WERI-Rb-1 (cell line): ENCODE data around the gene LENG8.
"Not testable (repeated sequence)": the region's sequence is repeated elsewhere in the genome, so short reads cannot be mapped to it uniquely, and the experiment has no call there.

Experiments
- DNase-seq: peaks from one replicate; pipeline ENCODE4 v3.0.0-alpha.2; 2020
- H3K27ac ChIP-seq: fragments of 250-450 bp; sonication (Bioruptor Pico); 2 replicates; pipeline ENCODE4 v1.5.1; 2020; ENCODE audit warnings: mild to moderate bottlenecking, moderate library complexity
- H3K27me3 ChIP-seq: fragments of 250-450 bp; sonication (Bioruptor Pico); 2 replicates; pipeline ENCODE4 v1.5.1; 2021; ENCODE audit warnings: mild to moderate bottlenecking, low read depth, moderate library complexity; ENCODE audit not compliant: insufficient read depth, severe bottlenecking
- H3K36me3 ChIP-seq: fragments of 250-450 bp; sonication (Bioruptor Pico); 2 replicates; pipeline ENCODE4 v1.5.1; 2020; ENCODE audit warnings: mild to moderate bottlenecking, moderate library complexity
- H3K4me3 ChIP-seq: 2 replicates; pipeline ENCODE4 v1.5.1; 2011; ENCODE audit warnings: low read depth, mild to moderate bottlenecking, control low read depth, low read length
- H3K9me3 ChIP-seq: fragments of 250-450 bp; sonication (Bioruptor Pico); 2 replicates; pipeline ENCODE4 v1.5.1; 2021; ENCODE audit warnings: mild to moderate bottlenecking, moderate library complexity; ENCODE audit not compliant: severe bottlenecking
- TF ChIP-seq, protein P1 (sequence below): IDR thresholded peaks from 2 replicates; pipeline ENCODE4 v1.5.1; 2011; ENCODE audit warnings: low read depth, mild to moderate bottlenecking, control low read depth, inconsistent platforms, low read length

The LENG8 gene

DNA sequence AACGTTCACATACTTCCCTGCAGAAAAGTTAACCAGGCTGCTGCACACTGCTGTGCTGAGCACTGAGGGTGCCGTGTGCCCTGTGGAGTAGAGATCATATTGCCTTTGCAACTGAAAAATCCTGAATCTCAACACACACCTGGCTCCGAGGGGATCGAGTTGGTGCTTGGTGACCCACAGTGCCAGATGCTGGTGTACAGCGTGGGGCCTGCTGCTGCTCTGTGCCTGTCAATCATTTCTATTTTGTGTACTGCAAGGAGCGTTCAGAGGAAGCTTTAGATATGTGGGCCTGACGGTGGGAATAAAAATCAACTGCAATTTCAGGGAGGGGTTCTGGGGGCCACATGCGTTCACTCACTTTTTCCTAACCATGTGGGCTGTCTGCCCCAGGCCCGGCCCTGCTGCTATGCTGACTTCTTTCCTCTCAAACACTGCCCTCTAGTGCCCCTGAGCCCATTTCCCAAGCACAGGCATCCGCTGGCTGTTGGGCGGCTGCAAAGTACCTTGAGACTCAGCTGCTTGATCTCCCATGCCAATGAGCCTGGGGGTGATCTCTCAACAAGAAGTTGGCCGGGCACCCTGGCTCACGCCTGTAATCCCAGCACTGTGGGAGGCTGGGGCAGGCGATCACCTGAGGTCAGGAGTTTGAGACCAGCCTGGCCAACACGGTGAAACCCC, 9.7 kb upstream of the LENG8 start:
- DNase-seq = peak; percentile 69
- no peak overlapping the region for H3K4me3 ChIP-seq
- H3K27ac ChIP-seq = no peak overlapping the region
- TF ChIP-seq, protein P1, sequence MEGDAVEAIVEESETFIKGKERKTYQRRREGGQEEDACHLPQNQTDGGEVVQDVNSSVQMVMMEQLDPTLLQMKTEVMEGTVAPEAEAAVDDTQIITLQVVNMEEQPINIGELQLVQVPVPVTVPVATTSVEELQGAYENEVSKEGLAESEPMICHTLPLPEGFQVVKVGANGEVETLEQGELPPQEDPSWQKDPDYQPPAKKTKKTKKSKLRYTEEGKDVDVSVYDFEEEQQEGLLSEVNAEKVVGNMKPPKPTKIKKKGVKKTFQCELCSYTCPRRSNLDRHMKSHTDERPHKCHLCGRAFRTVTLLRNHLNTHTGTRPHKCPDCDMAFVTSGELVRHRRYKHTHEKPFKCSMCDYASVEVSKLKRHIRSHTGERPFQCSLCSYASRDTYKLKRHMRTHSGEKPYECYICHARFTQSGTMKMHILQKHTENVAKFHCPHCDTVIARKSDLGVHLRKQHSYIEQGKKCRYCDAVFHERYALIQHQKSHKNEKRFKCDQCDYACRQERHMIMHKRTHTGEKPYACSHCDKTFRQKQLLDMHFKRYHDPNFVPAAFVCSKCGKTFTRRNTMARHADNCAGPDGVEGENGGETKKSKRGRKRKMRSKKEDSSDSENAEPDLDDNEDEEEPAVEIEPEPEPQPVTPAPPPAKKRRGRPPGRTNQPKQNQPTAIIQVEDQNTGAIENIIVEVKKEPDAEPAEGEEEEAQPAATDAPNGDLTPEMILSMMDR = peak; percentile 68
- H3K27me3 ChIP-seq = no peaks in the 10 kb centered on the region
- peaks cover 9% of the 10 kb centered on the region for H3K36me3 ChIP-seq
- no peaks in the 10 kb centered on the region for H3K9me3 ChIP-seq

DNA sequence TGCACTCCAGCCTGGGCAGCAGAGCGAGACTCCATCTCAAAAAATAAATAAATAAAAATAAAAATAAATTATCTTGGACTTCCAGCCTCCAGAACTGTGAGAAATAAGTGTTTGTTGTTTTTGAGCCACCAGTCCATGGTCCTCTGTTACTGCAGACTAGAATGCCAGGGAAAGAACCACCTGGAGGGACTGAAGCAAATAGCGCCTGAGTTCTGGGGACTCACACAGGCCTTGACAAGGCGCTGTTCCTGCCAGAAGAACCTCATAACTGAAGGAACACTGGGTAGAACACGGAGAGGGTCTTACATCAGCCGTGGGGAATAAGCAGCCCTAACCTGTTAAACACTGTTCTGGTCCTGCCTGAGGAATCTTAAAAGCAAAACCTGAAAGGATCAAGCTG, 8.4 kb upstream of the LENG8 start:
- peaks cover 11% of the 10 kb centered on the region for H3K36me3 ChIP-seq
- TF ChIP-seq, protein P1 = no peak
- no peaks in the 10 kb centered on the region for H3K27me3 ChIP-seq
- no peaks in the 10 kb centered on the region for H3K9me3 ChIP-seq
- no peak overlapping the region for H3K27ac ChIP-seq
- H3K4me3 ChIP-seq = no peak overlapping the region
- no peak for DNase-seq

GRCh38 chr19:54444737-54445136, 4.3 kb upstream of the LENG8 start:
- Histone ChIP-seq H3K27me3 (no peaks in the 10 kb centered on the region), H3K36me3 (peaks cover 22% of the 10 kb centered on the region), H3K27ac (no peak overlapping the region), H3K4me3 (no peak overlapping the region), H3K9me3 (no peaks in the 10 kb centered on the region)
- DNase-seq = no peak
- TF ChIP-seq, protein P1 = no peak

DNA sequence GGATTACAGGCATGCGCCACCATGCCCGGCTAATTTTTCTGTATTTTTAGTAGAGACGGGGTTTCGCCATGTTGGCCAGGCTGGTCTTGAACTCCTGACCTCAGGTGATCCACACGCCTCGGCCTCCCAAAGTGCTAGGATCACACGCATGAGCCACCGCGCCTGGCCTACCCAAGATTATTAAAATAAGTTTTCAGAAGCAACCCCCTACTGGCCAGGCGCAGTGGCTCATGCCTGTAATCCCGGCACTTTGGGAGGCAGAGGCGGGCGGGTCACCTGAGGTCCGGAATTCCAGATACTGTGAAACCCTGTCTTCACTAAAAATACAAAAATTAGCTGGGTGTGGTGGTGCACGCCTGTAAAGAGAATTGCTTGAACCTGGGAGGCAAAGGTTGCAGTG, 2.6 kb upstream of the LENG8 start:
- H3K36me3 ChIP-seq = peaks cover 34% of the 10 kb centered on the region
- H3K27ac ChIP-seq, DNase-seq, H3K27me3 ChIP-seq, H3K9me3 ChIP-seq, H3K4me3 ChIP-seq: not testable (repeated sequence)

- Histone ChIP-seq H3K27ac (peak overlapping the region; percentile 98), H3K9me3 (no peaks in the 10 kb centered on the region), H3K27me3 (no peaks in the 10 kb centered on the region), H3K4me3 (peak overlapping the region; percentile 68), H3K36me3 (peaks cover 52% of the 10 kb centered on the region)
- TF ChIP-seq, protein P1 = no peak
- peak; percentile 47 for DNase-seq
Observed at GRCh38 chr19:54448040-54448773, 792 bp upstream of the LENG8 start.

- no peaks in the 10 kb centered on the region for H3K27me3 ChIP-seq
- peaks cover 62% of the 10 kb centered on the region for H3K36me3 ChIP-seq
- H3K27ac ChIP-seq = peak overlapping the region; percentile 98
- no peak for DNase-seq
- H3K9me3 ChIP-seq = no peaks in the 10 kb centered on the region
- TF ChIP-seq, protein P1 = no peak
- H3K4me3 ChIP-seq = peak overlapping the region; percentile 68
Observed at GRCh38 chr19:54449701-54450069, 686 bp downstream of the LENG8 start.
